ENCODE data around the gene SYDE2.
"Not testable (repeated sequence)": the region's sequence is repeated elsewhere in the genome, so short reads cannot be mapped to it uniquely, and the experiment has no call there.

The SYDE2 gene

GRCh38 chr1:85200463-85201339, at the start of gene SYDE2:
Gene SYDE2 (minus strand): TSS chr1:85201016. CDS start chr1:85200996, 20 bp downstream.
- DNase-seq (ENCODE audit: low read depth, low spot score): no peak

- DNase-seq (ENCODE audit: low read depth, low spot score): not testable (repeated sequence)
Observed at GRCh38 chr1:85249042-85249441, 48.2 kb upstream of the SYDE2 start.

GRCh38 chr1:85245891-85246290, 45.1 kb upstream of the SYDE2 start:
- no peak for DNase-seq (ENCODE audit: low read depth, low spot score)

- no peak for DNase-seq (ENCODE audit: low read depth, low spot score)
Observed at GRCh38 chr1:85245456-85245855, 44.6 kb upstream of the SYDE2 start.

- no peak for DNase-seq (ENCODE audit: low read depth, low spot score)
Observed at GRCh38 chr1:85244271-85245061, 43.6 kb upstream of the SYDE2 start.

- no peak for DNase-seq (ENCODE audit: low read depth, low spot score)
Observed at GRCh38 chr1:85243372-85243771, 42.6 kb upstream of the SYDE2 start.

GRCh38 chr1:85240643-85241042, 39.8 kb upstream of the SYDE2 start:
- no peak for DNase-seq (ENCODE audit: low read depth, low spot score)

GRCh38 chr1:85240174-85240601, 39.4 kb upstream of the SYDE2 start:
- no peak for DNase-seq (ENCODE audit: low read depth, low spot score)

- no peak for DNase-seq (ENCODE audit: low read depth, low spot score)
Observed at GRCh38 chr1:85237613-85238012, 36.8 kb upstream of the SYDE2 start.

GRCh38 chr1:85230305-85230977, 29.6 kb upstream of the SYDE2 start:
- no peak for DNase-seq (ENCODE audit: low read depth, low spot score)

GRCh38 chr1:85229574-85230097, 28.8 kb upstream of the SYDE2 start:
- no peak for DNase-seq (ENCODE audit: low read depth, low spot score)

- DNase-seq (ENCODE audit: low read depth, low spot score): no peak
Observed at GRCh38 chr1:85228972-85229371, 28.2 kb upstream of the SYDE2 start.

GRCh38 chr1:85225624-85226380, 25.0 kb upstream of the SYDE2 start:
- no peak for DNase-seq (ENCODE audit: low read depth, low spot score)

GRCh38 chr1:85224734-85225623, 24.2 kb upstream of the SYDE2 start:
- no peak for DNase-seq (ENCODE audit: low read depth, low spot score)

GRCh38 chr1:85224295-85224694, 23.5 kb upstream of the SYDE2 start:
- DNase-seq (ENCODE audit: low read depth, low spot score): no peak

- no peak for DNase-seq (ENCODE audit: low read depth, low spot score)
Observed at GRCh38 chr1:85223334-85223733, 22.5 kb upstream of the SYDE2 start.

GRCh38 chr1:85220756-85221201, 20.0 kb upstream of the SYDE2 start:
- DNase-seq (ENCODE audit: low read depth, low spot score): no peak

GRCh38 chr1:85219853-85220610, 19.2 kb upstream of the SYDE2 start:
- DNase-seq (ENCODE audit: low read depth, low spot score): no peak

- DNase-seq (ENCODE audit: low read depth, low spot score): no peak
Observed at GRCh38 chr1:85216697-85217096, 15.9 kb upstream of the SYDE2 start.

Measured in brain pericyte (primary cell).